ENCODE data around the gene MMEL1. TPM values are rescaled to one million over a fixed set of nuclear protein-coding genes. Genes with fewer than 3 reads are reported as not detected.

Gene MMEL1
- total RNA-seq, 2 experiments from 2014 or later, result not detected

DNA sequence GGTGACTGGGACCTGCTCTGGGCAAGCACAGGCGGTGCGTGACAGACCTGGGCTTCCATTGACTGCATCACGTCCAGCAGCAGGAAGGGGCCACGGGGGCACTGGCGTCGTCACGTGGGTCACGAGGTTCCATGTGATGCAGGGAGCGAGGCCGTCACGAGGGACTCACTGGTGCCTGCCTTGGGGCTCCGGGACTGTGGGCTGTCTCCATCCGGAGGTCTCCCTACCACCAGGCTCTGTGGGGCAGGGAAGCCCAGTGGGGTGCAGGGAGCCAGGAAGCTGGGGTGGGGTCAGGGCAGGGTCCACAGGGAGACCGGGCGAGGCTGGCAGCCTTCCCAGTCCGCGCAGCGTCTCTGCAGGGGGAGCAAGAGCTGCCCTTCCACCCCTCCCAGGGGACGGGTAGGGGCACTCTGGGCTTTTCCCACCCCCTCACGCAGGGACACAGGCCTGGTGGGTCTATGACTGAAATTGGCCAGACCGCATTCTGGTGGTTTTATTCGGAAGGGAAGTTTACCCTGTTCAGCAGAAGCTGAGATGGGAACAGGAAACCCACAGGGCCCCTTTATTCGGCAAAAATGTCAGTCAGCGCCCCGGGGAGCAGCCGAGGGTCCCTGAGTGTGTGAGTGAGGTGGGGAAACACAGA lies 77.1 kb downstream of the MMEL1 start:
- H3K27ac ChIP-seq (ENCODE audit: low read depth, low read length, poor library complexity, severe bottlenecking), result peak overlapping the region; percentile 41
- POLR2A ChIA-PET, result interaction anchor here (1.3 to 1.6 kb wide), 2 partner anchors 28 to 29 kb away, joined by 4 read pairs; no protein-coding TSS in a partner anchor
- no TSS peak for BruUV-seq (replicated peaks)

DNA sequence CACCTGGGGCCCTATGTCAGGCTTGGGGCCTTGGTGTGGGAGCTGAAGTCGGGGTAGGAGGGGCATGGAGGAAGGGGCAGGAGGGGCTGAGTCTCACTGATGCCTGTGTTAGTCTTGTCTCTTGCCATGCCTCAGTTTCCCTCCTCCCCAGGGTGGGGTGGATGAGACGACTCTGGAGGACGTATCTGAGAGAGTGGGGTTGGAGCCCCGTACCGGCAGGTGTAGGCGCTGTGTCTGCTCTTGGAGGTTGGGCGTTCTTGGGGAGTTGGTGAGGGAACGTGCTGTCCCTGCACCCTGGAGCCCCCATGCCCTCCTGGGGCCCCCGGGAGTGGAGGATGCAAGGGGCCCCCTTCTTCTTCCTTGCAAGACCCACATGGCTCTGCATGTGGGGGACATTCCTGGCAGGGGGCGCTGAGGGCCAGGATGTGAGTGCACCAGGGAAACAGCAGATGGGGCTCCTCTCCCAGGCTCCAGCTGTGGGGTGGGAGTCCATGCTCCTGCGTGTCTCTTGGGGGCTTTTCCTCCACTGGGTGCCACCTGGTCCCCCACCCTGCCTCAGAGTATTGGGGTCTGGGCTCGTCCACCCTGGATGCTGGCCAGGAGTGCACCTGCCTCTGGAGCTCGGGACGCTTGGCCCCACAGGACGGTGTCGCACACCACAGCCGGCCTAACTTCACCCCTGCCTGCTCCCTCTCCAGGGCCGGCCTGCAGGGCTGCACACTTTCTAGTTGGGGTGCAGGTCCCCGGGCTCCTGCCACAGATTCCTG lies 78.0 kb downstream of the MMEL1 start:
- H2AFZ ChIP-seq (ENCODE audit: low read length), result no peak overlapping the region
- POLR2A ChIA-PET, result interaction anchor here (1.6 kb wide), 1 partner anchor 28 kb away, joined by 4 read pairs; no protein-coding TSS in a partner anchor

More for the DNA sequence above, 77.1 kb downstream of the MMEL1 start:
- peak overlapping the region; percentile 73 for H3K4me2 ChIP-seq (ENCODE audit: low read length)
- no peak for TF ChIP-seq CTCF (conservative IDR thresholded peaks at IDR 0.05; ENCODE audit: low read length)
- no peaks in the 10 kb centered on the region for H4K20me1 ChIP-seq (ENCODE audit: insufficient read depth, low read length)
- peak overlapping the region; percentile 77; the same call in 1 of the 2 replicates for H2AFZ ChIP-seq (ENCODE audit: low read length)
- no peaks in the 10 kb centered on the region for H3K9me3 ChIP-seq (ENCODE audit: low read length)
- no peaks in the 10 kb centered on the region for H3K79me2 ChIP-seq (ENCODE audit: insufficient read depth, low read depth, low read length)
- H3K4me1 ChIP-seq (ENCODE audit: insufficient read depth, low read length, poor library complexity, severe bottlenecking), result peaks cover 20% of the 10 kb centered on the region
- CTCF ChIA-PET (ENCODE audit: unreplicated experiment), result no interaction called here
- no peaks in the 10 kb centered on the region for H3K9me2 ChIP-seq (ENCODE audit: insufficient read depth, low read length)
- peak; percentile 45 for DNase-seq (ENCODE audit: low spot score)
- H3K4me3 ChIP-seq (ENCODE audit: low read depth, low read length, poor library complexity, severe bottlenecking), result peak overlapping the region; percentile 65
- H3K36me3 ChIP-seq (ENCODE audit: insufficient read depth, low read length), result no peaks in the 10 kb centered on the region
- intact Hi-C loops (cut with micrococcal nuclease; ENCODE audit: unreplicated experiment), result loop anchor here (1.0 kb wide), 1 partner anchor 30 kb away; no protein-coding TSS in a partner anchor

More for the DNA sequence above, 78.0 kb downstream of the MMEL1 start:
- CTCF ChIA-PET (ENCODE audit: unreplicated experiment), result no interaction called here
- TF ChIP-seq EZH2phosphoT487 (IDR thresholded peaks at IDR 0.05; ENCODE audit: borderline replicate concordance, low read depth, low read length), result no peak
- peak; percentile 80 for TF ChIP-seq CTCF (conservative IDR thresholded peaks at IDR 0.05; ENCODE audit: low read length)
- intact Hi-C loops (cut with micrococcal nuclease; ENCODE audit: unreplicated experiment), result no loop called here
- H3K9me3 ChIP-seq (ENCODE audit: low read length), result no peaks in the 10 kb centered on the region
- peak overlapping the region; percentile 73; the same call in 1 of the 2 replicates for H3K4me2 ChIP-seq (ENCODE audit: low read length)
- no peaks in the 10 kb centered on the region for H3K79me2 ChIP-seq (ENCODE audit: insufficient read depth, low read depth, low read length)
- H3K36me3 ChIP-seq (ENCODE audit: insufficient read depth, low read length), result no peaks in the 10 kb centered on the region
- DNase-seq (ENCODE audit: low spot score), result peak; percentile 70
- BruUV-seq (replicated peaks), result no TSS peak
- H3K4me1 ChIP-seq (ENCODE audit: insufficient read depth, low read length, poor library complexity, severe bottlenecking), result peaks cover 29% of the 10 kb centered on the region
- H3K4me3 ChIP-seq (ENCODE audit: low read depth, low read length, poor library complexity, severe bottlenecking), result no peak overlapping the region
- H3K9me2 ChIP-seq (ENCODE audit: insufficient read depth, low read length), result no peaks in the 10 kb centered on the region
- H4K20me1 ChIP-seq (ENCODE audit: insufficient read depth, low read length), result no peaks in the 10 kb centered on the region
- no peak overlapping the region for H3K27ac ChIP-seq (ENCODE audit: low read depth, low read length, poor library complexity, severe bottlenecking)

Data from OCI-LY7 (cell line).